ENCODE measurements around the gene PIK3IP1.

PIK3IP1 gene, protein sequence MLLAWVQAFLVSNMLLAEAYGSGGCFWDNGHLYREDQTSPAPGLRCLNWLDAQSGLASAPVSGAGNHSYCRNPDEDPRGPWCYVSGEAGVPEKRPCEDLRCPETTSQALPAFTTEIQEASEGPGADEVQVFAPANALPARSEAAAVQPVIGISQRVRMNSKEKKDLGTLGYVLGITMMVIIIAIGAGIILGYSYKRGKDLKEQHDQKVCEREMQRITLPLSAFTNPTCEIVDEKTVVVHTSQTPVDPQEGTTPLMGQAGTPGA

DNA sequence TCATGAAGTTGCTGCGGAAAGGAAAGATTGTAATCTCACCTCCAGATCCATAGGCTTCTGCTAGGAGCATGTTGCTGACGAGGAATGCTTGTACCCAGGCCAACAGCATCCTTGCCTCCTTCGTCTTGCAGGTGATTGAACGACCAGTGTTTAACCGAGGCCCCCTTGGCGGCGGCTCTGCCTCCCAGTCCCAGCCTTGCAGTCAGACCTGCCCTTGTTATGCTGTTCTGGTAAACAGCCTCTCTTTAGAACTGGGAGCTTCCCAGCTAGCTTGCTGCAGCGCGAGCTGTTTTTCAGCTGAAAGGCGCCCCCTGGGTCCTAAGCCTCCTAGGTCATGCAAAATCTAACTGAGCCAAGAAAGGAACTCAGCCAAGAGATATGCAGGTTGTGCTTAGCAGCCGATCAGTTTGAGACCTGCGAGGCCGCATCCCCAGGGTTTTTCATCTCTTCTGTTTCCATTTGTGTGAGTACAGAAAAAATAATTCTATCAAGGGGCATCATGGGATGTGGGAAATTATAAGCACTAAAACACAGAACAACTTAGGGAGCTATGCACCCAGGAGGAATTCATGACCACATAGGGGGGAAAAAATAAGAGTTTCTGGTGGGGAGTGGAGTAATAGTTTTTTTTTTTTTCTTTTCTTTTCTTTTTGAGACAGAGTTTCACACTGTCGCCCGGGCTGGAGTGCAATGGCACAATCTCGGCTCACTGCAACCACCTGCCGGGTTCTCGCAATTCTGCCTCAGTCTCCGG is at the start of gene PIK3IP1:
Gene PIK3IP1 (minus strand): TSS at position 253 of the 754 bp plus-strand sequence. CDS start 144 bp downstream, at position 109.
- Mint-ChIP-seq H3K4me1 (ENCODE audit: low read depth) (peaks cover 78% of the 10 kb centered on the region), H3K36me3 (ENCODE audit: low read depth) (peaks cover 51% of the 10 kb centered on the region), H3K9me3 (no peaks in the 10 kb centered on the region), H3K4me3 (peak within 1 kb of the TSS; percentile 96), H3K27me3 (no peaks in the 10 kb centered on the region), H3K27ac (peak within 1 kb of the TSS; percentile 97)
- intact Hi-C loops (cut with micrococcal nuclease), result loop anchor here (5.0 to 10.0 kb wide), 2 partner anchors 55 to 192 kb away; partner anchors contain the start of genes EIF4ENIF1 and PATZ1

- peaks cover 91% of the 10 kb centered on the region for H3K36me3 Mint-ChIP-seq (ENCODE audit: low read depth)
- H3K9me3 Mint-ChIP-seq, result no peaks in the 10 kb centered on the region
- peak overlapping the region; percentile 28 for H3K27ac Mint-ChIP-seq
- intact Hi-C loops (cut with micrococcal nuclease), result no loop called here
- peaks cover 61% of the 10 kb centered on the region for H3K4me1 Mint-ChIP-seq (ENCODE audit: low read depth)
- no peak overlapping the region for H3K4me3 Mint-ChIP-seq
- no peaks in the 10 kb centered on the region for H3K27me3 Mint-ChIP-seq
These were observed 49.2 kb upstream of the PIK3IP1 start for GRCh38 chr22:31341386-31342088.

- Mint-ChIP-seq H3K27me3 (no peaks in the 10 kb centered on the region), H3K4me3 (no peak overlapping the region), H3K36me3 (ENCODE audit: low read depth) (peaks cover 96% of the 10 kb centered on the region), H3K4me1 (ENCODE audit: low read depth) (peaks cover 61% of the 10 kb centered on the region), H3K27ac (no peak overlapping the region), H3K9me3 (no peaks in the 10 kb centered on the region)
- intact Hi-C loops (cut with micrococcal nuclease), result no loop called here
These were observed 48.5 kb upstream of the PIK3IP1 start for GRCh38 chr22:31340765-31341247.

DNA sequence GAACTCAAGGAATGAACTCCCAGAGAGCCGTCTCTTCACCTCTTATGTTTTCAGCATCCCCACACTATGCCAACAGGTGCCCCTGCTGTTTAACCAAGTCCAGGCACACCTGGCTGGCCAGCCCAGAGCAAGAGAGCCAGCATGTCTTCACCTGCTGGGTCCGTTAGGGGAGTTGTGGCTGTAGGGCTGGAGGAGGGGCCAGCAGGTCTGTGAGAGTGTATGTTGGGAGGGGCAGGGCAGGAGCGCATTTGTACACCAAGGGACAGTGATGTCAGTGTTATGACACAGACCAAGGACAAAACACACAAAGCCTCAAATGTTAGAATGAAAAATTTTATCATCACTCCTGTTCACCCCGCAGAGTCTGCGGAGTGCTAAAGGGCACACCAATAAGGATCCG is 48.1 kb upstream of the PIK3IP1 start:
- H3K27me3 Mint-ChIP-seq, result no peaks in the 10 kb centered on the region
- no peak overlapping the region for H3K4me3 Mint-ChIP-seq
- peaks cover 57% of the 10 kb centered on the region for H3K4me1 Mint-ChIP-seq (ENCODE audit: low read depth)
- intact Hi-C loops (cut with micrococcal nuclease), result no loop called here
- no peak overlapping the region for H3K27ac Mint-ChIP-seq
- H3K36me3 Mint-ChIP-seq (ENCODE audit: low read depth), result peaks cover 96% of the 10 kb centered on the region
- H3K9me3 Mint-ChIP-seq, result no peaks in the 10 kb centered on the region

DNA sequence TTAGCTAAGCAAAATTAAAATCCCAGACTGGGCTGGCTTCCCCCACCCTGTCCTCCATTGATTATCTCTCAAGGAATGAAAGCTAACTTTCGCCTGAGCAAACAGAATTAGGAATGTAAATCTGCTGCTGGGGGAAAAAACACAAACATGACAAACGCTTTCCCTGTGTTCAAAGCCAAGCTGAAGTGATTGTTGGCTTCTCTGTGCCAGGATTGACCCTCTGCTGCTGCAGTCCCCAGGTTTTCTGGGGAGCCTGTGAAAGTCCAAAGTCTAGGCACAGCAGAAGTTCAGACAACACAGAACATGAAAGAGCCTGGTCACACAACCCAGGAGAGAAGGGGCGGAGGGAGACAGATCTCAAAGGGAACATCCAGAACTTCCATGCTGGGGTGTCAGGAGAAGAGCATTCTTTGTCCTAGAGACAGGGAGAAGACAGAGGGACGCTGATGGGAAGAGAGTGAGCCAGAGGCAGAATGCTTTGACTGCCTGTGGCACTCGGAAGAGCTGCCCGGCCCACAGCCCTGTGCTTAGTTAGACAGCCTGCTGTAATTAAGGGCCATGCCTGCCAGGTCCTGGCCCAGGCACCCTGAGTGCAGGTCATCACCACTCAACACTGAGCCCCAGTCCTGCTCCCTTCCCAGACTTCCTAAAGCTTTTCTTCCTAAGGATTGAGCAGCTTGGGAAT is 47.0 kb upstream of the PIK3IP1 start:
- peaks cover 46% of the 10 kb centered on the region for H3K4me1 Mint-ChIP-seq (ENCODE audit: low read depth)
- intact Hi-C loops (cut with micrococcal nuclease), result no loop called here
- no peaks in the 10 kb centered on the region for H3K9me3 Mint-ChIP-seq
- no peaks in the 10 kb centered on the region for H3K27me3 Mint-ChIP-seq
- H3K27ac Mint-ChIP-seq, result peak overlapping the region; percentile 8
- no peak overlapping the region for H3K4me3 Mint-ChIP-seq
- peaks cover 96% of the 10 kb centered on the region for H3K36me3 Mint-ChIP-seq (ENCODE audit: low read depth)

GRCh38 chr22:31337178-31337577 is 44.9 kb upstream of the PIK3IP1 start:
- no peaks in the 10 kb centered on the region for H3K27me3 Mint-ChIP-seq
- no peaks in the 10 kb centered on the region for H3K9me3 Mint-ChIP-seq
- intact Hi-C loops (cut with micrococcal nuclease), result no loop called here
- no peak overlapping the region for H3K4me3 Mint-ChIP-seq
- peaks cover 97% of the 10 kb centered on the region for H3K36me3 Mint-ChIP-seq (ENCODE audit: low read depth)
- H3K27ac Mint-ChIP-seq, result no peak overlapping the region
- peaks cover 32% of the 10 kb centered on the region for H3K4me1 Mint-ChIP-seq (ENCODE audit: low read depth)

- Mint-ChIP-seq H3K36me3 (ENCODE audit: low read depth) (peaks cover 97% of the 10 kb centered on the region), H3K27ac (no peak overlapping the region), H3K4me1 (ENCODE audit: low read depth) (peaks cover 7% of the 10 kb centered on the region), H3K4me3 (no peak overlapping the region), H3K27me3 (no peaks in the 10 kb centered on the region), H3K9me3 (no peaks in the 10 kb centered on the region)
- intact Hi-C loops (cut with micrococcal nuclease), result no loop called here
These were observed 42.0 kb upstream of the PIK3IP1 start for GRCh38 chr22:31334329-31334728.

GRCh38 chr22:31333641-31334040 is 41.4 kb upstream of the PIK3IP1 start:
- H3K9me3 Mint-ChIP-seq, result no peaks in the 10 kb centered on the region
- intact Hi-C loops (cut with micrococcal nuclease), result no loop called here
- H3K36me3 Mint-ChIP-seq (ENCODE audit: low read depth), result peaks cover 97% of the 10 kb centered on the region
- peaks cover 7% of the 10 kb centered on the region for H3K4me1 Mint-ChIP-seq (ENCODE audit: low read depth)
- H3K27ac Mint-ChIP-seq, result peak overlapping the region; percentile 5
- H3K27me3 Mint-ChIP-seq, result no peaks in the 10 kb centered on the region
- H3K4me3 Mint-ChIP-seq, result no peak overlapping the region

DNA sequence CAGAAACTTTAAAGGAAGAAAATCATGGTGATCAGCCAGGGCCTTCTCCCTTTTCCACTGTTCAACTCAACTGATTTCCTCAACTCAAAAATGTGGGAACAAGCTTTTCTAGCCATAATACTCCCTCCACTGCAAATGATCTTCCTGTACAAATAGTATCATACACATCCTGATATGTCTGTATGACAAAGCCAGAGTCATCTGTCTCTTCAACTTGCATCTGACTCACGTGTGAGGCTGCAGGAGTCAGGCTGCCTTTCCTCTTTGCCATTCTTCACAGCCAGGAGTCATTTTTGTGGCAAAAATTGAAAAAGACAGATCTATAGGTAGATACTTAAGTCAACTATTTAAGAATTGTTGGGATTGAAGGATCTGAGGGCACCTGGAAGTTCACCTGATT is 40.6 kb upstream of the PIK3IP1 start:
- peaks cover 97% of the 10 kb centered on the region for H3K36me3 Mint-ChIP-seq (ENCODE audit: low read depth)

GRCh38 chr22:31332010-31332409 is 39.7 kb upstream of the PIK3IP1 start:
- H3K4me1 Mint-ChIP-seq (ENCODE audit: low read depth), result peaks cover 7% of the 10 kb centered on the region
- no peak overlapping the region for H3K4me3 Mint-ChIP-seq
- intact Hi-C loops (cut with micrococcal nuclease), result no loop called here
- no peaks in the 10 kb centered on the region for H3K9me3 Mint-ChIP-seq
- peaks cover 97% of the 10 kb centered on the region for H3K36me3 Mint-ChIP-seq (ENCODE audit: low read depth)
- H3K27ac Mint-ChIP-seq, result no peak overlapping the region
- H3K27me3 Mint-ChIP-seq, result no peaks in the 10 kb centered on the region

More for the DNA sequence above, 40.6 kb upstream of the PIK3IP1 start:
- intact Hi-C loops (cut with micrococcal nuclease), result no loop called here
- Mint-ChIP-seq H3K27ac (no peak overlapping the region), H3K4me3 (no peak overlapping the region), H3K27me3 (no peaks in the 10 kb centered on the region), H3K9me3 (no peaks in the 10 kb centered on the region), H3K4me1 (ENCODE audit: low read depth) (peaks cover 7% of the 10 kb centered on the region)

GRCh38 chr22:31329453-31330215 is 37.3 kb upstream of the PIK3IP1 start:
- H3K27ac Mint-ChIP-seq, result no peak overlapping the region
- intact Hi-C loops (cut with micrococcal nuclease), result no loop called here
- H3K4me3 Mint-ChIP-seq, result no peak overlapping the region

DNA sequence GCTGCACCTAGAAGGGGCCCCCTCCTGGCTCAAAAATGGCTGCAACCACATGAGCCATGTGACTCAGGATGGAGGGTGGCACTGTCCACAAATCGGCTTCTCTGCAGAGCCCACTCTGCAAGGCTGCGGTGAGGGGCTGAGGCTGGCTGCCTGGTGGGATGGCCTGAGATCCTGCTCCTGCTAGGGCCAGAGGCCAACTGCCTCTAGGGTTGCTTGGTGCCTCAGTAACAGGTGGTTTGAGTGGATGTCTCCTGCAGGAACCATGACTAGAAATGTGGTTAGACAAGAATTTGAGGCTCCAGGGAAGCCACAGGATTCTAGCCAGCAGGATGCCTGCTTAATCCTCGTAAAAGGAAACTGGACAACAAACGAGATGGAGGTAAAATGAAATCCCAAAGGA is 36.7 kb upstream of the PIK3IP1 start:
- Mint-ChIP-seq H3K27ac (no peak overlapping the region), H3K36me3 (ENCODE audit: low read depth) (peaks cover 100% of the 10 kb centered on the region), H3K27me3 (no peaks in the 10 kb centered on the region), H3K4me3 (no peak overlapping the region), H3K9me3 (no peaks in the 10 kb centered on the region), H3K4me1 (ENCODE audit: low read depth) (peaks cover 17% of the 10 kb centered on the region)
- intact Hi-C loops (cut with micrococcal nuclease), result no loop called here

More at GRCh38 chr22:31329453-31330215, 37.3 kb upstream of the PIK3IP1 start:
- H3K4me1 Mint-ChIP-seq (ENCODE audit: low read depth), result peaks cover 17% of the 10 kb centered on the region
- H3K27me3 Mint-ChIP-seq, result no peaks in the 10 kb centered on the region
- H3K36me3 Mint-ChIP-seq (ENCODE audit: low read depth), result peaks cover 100% of the 10 kb centered on the region
- H3K9me3 Mint-ChIP-seq, result no peaks in the 10 kb centered on the region

DNA sequence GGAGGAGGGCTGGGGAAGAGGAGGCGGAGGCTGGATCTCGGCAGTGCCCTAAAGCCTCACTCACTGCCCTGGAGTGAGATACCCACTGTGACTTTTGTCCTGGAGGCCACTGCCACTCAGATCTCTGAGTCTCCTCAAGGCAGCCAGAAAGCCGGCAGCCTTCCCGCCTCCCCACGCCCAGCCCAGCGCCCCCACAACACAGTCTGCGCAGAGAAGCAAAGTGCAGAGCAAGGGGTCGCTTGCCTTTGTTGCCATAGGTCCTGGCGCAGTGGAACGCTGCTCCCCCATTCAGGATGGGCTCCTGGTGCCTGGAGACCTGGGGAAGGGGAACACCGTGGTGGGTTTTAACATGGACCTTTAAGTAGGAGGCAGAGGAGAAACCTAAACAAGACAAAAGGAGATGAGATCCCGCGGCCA is 36.3 kb upstream of the PIK3IP1 start:
- no peaks in the 10 kb centered on the region for H3K27me3 Mint-ChIP-seq
- intact Hi-C loops (cut with micrococcal nuclease), result no loop called here
- H3K4me3 Mint-ChIP-seq, result no peak overlapping the region
- H3K9me3 Mint-ChIP-seq, result no peaks in the 10 kb centered on the region
- no peak overlapping the region for H3K27ac Mint-ChIP-seq
- H3K36me3 Mint-ChIP-seq (ENCODE audit: low read depth), result peaks cover 99% of the 10 kb centered on the region
- peaks cover 12% of the 10 kb centered on the region for H3K4me1 Mint-ChIP-seq (ENCODE audit: low read depth)

Measured in dendritic cell treated with granulocyte-macrophage colony-stimulating factor and Interleukin-4, amounts not matched to agents 40 ng/mL and 50 ng/mL, for 4 days (primary cell).